ENCODE measurements around the gene ZXDC. TPM values are rescaled to one million over a fixed set of nuclear protein-coding genes. Genes with fewer than 3 reads are reported as not detected.

Gene ZXDC
- total RNA-seq, 1 donor from 2014 or later, result 18.8 TPM

DNA sequence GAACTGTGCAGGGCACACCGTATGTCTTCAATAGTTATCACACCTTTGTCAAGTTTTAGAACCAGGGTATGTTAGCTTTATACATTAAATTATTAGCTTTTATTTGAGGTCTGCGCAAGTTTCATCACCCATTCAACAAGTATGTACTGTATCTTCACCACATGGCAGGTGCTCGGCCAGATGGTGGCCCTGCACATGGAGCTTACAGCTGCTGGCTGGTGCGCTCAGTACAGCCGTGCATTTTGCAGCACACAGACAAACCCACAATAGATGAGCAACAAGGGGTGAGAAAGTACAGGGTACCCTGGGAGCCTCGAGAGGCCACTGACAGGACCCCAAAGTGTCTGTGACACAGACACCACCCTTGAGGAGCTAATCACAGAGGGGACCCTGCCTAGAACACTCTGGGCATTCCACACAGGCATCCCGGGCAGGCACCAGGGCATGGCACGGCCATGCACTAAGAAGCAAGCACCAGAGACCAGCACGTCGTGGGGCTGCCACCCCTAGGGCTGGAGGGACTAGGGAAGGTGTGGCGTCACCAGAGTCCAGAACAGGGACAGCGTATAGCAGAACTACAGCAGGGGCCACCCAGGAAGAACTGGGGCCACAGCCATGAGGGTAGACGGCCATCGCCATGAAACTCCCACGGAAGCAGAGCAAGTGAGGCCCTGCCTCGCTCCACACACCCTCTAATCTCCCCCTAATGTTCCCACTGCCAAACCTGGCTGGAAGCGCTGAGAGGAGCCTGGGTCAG lies 27.4 kb downstream of the ZXDC start:
- Histone ChIP-seq H3K9ac (ENCODE audit: low read depth in 1 of 3, low read length in 3 of 3) (no peak overlapping the region), H3K36me3 (ENCODE audit: control insufficient read depth in 3 of 3, insufficient read depth in 3 of 3, low read length in 3 of 3) (peaks cover 37 to 39% (median 37%) of the 10 kb centered on the region in 3 donors), H3K4me1 (ENCODE audit: control insufficient read depth in 3 of 3, insufficient read depth in 3 of 3, low read length in 3 of 3) (peaks cover 9 to 33% (median 29%) of the 10 kb centered on the region in 3 donors), H3K9me3 (ENCODE audit: control insufficient read depth in 3 of 3, low read length in 3 of 3) (no peaks in the 10 kb centered on the region), H3K27me3 (ENCODE audit: control insufficient read depth in 3 of 3, insufficient read depth in 3 of 3, low read length in 3 of 3) (no peaks in the 10 kb centered on the region), H3K4me3 (ENCODE audit: low read length in 3 of 3) (no peak overlapping the region), H3K27ac (ENCODE audit: low read depth, low read length) (no peak overlapping the region)

DNA sequence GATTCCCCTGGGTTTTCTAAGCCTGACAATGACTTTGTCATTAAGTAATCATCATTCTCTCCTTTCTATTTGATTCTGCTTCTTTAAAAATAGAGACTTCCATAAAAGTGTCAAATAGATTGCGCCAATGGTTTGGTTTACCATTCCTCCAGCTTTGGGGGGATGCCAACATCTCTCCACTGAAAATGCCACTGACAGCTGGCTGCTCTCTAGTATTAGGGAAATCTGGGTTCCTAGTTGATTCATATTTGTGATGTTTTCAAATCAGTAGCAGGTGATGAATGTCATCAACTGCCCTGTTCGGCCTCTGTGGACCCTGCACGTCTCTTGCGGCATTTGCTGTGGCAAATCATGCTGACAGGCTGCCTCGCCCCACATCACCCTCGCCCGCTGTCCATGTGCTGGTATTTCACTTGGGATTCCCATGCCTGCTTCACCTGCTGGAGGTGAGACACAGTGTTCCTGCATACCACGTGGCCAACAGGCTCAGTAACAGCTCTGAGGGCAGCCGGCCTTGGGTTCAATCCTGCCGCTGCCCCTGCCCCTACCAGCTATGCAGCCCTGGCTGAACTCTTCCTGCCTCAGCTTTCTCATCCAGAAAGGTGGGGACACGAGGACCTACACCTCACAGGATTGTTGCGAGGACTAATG lies 28.1 kb downstream of the ZXDC start:
- no peak overlapping the region for H3K27ac ChIP-seq (ENCODE audit: low read depth, low read length)
- H3K27me3 ChIP-seq (ENCODE audit: control insufficient read depth in 3 of 3, insufficient read depth in 3 of 3, low read length in 3 of 3), result no peaks in the 10 kb centered on the region
- peaks cover 9 to 33% (median 29%) of the 10 kb centered on the region in 3 donors for H3K4me1 ChIP-seq (ENCODE audit: control insufficient read depth in 3 of 3, insufficient read depth in 3 of 3, low read length in 3 of 3)
- peaks cover 37 to 39% (median 37%) of the 10 kb centered on the region in 3 donors for H3K36me3 ChIP-seq (ENCODE audit: control insufficient read depth in 3 of 3, insufficient read depth in 3 of 3, low read length in 3 of 3)
- no peak overlapping the region for H3K4me3 ChIP-seq (ENCODE audit: low read length in 3 of 3)
- no peak overlapping the region for H3K9ac ChIP-seq (ENCODE audit: low read depth in 1 of 3, low read length in 3 of 3)
- H3K9me3 ChIP-seq (ENCODE audit: control insufficient read depth in 3 of 3, low read length in 3 of 3), result no peaks in the 10 kb centered on the region

DNA sequence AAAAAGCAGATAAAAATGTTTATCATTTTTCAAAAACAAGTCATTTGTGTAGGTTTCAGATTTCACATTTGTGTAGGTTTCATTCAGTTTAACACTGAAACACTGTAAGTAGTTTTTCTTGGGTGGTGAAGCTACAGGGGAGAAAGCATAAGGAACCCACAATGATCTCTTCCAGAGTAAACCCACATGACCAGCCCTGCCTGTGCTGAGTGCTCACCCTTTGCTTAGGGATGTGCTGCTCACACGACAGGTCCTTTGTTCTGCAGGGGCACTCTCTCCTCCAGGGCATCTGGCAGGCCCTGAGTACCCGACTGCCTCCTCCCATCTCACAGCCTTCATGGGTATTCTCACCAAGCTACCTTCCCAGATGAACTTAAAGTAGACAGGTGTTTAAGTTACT lies 28.9 kb downstream of the ZXDC start:
- peaks cover 12 to 31% (median 25%) of the 10 kb centered on the region in 3 donors for H3K4me1 ChIP-seq (ENCODE audit: control insufficient read depth in 3 of 3, insufficient read depth in 3 of 3, low read length in 3 of 3)
- H3K27ac ChIP-seq (ENCODE audit: low read depth, low read length), result no peak overlapping the region
- H3K27me3 ChIP-seq (ENCODE audit: control insufficient read depth in 3 of 3, insufficient read depth in 3 of 3, low read length in 3 of 3), result no peaks in the 10 kb centered on the region
- no peaks in the 10 kb centered on the region for H3K9me3 ChIP-seq (ENCODE audit: control insufficient read depth in 3 of 3, low read length in 3 of 3)
- H3K36me3 ChIP-seq (ENCODE audit: control insufficient read depth in 3 of 3, insufficient read depth in 3 of 3, low read length in 3 of 3), result peaks cover 31 to 33% (median 33%) of the 10 kb centered on the region in 3 donors
- no peak overlapping the region for H3K9ac ChIP-seq (ENCODE audit: low read depth in 1 of 3, low read length in 3 of 3)
- H3K4me3 ChIP-seq (ENCODE audit: low read length in 3 of 3), result no peak overlapping the region

DNA sequence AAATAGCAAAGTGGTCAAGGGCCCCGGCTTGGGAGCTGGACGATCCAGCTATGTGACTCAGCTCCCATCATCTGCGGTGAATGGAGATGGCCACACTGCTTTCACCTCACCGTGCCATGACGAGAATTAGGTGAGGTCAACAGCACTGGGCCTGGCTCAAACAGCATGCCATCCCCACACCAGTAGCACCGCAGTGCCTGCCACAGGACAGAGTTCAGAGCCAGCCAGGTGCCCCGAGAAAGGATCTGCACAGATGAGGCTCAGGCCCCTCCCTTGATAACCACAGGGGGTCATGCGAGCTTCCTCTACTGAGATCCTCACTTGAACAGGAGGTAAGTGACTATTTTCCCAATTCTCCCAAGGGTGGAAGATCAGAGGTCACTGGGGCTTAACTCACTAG lies 29.4 kb downstream of the ZXDC start:
- H3K36me3 ChIP-seq (ENCODE audit: control insufficient read depth in 3 of 3, insufficient read depth in 3 of 3, low read length in 3 of 3), result peaks cover 27 to 33% (median 30%) of the 10 kb centered on the region in 3 donors
- H3K27ac ChIP-seq (ENCODE audit: low read depth, low read length), result no peak overlapping the region
- peaks cover 15 to 32% (median 30%) of the 10 kb centered on the region in 3 donors for H3K4me1 ChIP-seq (ENCODE audit: control insufficient read depth in 3 of 3, insufficient read depth in 3 of 3, low read length in 3 of 3)
- no peaks in the 10 kb centered on the region for H3K27me3 ChIP-seq (ENCODE audit: control insufficient read depth in 3 of 3, insufficient read depth in 3 of 3, low read length in 3 of 3)
- H3K9ac ChIP-seq (ENCODE audit: low read depth in 1 of 3, low read length in 3 of 3), result peak overlapping the region in 1 of 3 donors; percentile 8
- no peak overlapping the region for H3K4me3 ChIP-seq (ENCODE audit: low read length in 3 of 3)
- no peaks in the 10 kb centered on the region for H3K9me3 ChIP-seq (ENCODE audit: control insufficient read depth in 3 of 3, low read length in 3 of 3)

DNA sequence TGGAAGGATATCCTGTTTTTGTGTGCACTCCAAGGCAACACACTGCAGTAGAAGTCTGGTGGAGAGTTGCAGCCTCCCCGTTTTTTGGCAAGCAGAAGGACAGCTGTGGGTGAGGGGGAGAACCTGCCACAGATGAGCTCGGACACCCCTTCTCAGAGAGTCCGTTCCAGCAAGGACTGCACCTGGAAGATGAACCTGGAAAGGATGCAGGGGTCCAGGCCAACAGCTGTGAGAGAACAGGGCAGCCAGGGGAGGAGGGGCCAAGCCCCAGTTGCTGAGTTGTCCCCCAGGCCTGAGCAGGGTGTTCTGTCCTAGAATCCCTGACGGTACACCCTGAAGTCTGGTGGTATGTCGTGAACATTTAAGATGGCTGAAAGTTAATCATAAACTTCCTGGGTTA lies 30.2 kb downstream of the ZXDC start:
- H3K36me3 ChIP-seq (ENCODE audit: control insufficient read depth in 3 of 3, insufficient read depth in 3 of 3, low read length in 3 of 3), result peaks cover 20 to 31% (median 29%) of the 10 kb centered on the region in 3 donors
- H3K4me1 ChIP-seq (ENCODE audit: control insufficient read depth in 3 of 3, insufficient read depth in 3 of 3, low read length in 3 of 3), result peaks cover 15 to 33% (median 31%) of the 10 kb centered on the region in 3 donors
- no peaks in the 10 kb centered on the region for H3K27me3 ChIP-seq (ENCODE audit: control insufficient read depth in 3 of 3, insufficient read depth in 3 of 3, low read length in 3 of 3)

DNA sequence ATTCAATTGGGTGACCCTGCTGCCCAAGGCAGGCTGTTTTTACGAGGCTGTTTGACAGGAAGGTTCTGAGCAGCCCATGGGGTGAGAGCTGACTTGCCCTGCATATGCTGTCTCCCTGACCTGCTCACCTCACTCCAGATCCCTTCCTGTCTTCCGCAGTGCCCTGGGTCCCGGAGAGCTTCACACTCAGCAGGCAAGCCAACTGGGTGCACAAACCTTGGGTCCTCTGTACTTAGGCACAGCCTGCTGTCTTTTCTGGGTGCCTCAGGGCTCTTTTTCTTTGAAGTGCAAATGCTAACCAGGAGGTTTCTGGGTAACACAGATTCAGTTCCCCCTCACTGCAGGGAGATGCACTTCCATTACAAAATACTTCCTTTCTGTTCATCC lies 32.8 kb downstream of the ZXDC start:
- Histone ChIP-seq H3K4me1 (ENCODE audit: control insufficient read depth in 3 of 3, insufficient read depth in 3 of 3, low read length in 3 of 3) (peaks cover 15 to 25% (median 20%) of the 10 kb centered on the region in 3 donors), H3K27me3 (ENCODE audit: control insufficient read depth in 3 of 3, insufficient read depth in 3 of 3, low read length in 3 of 3) (no peaks in the 10 kb centered on the region), H3K9me3 (ENCODE audit: control insufficient read depth in 3 of 3, low read length in 3 of 3) (no peaks in the 10 kb centered on the region), H3K27ac (ENCODE audit: low read depth, low read length) (no peak overlapping the region), H3K9ac (ENCODE audit: low read depth in 1 of 3, low read length in 3 of 3) (no peak overlapping the region), H3K4me3 (ENCODE audit: low read length in 3 of 3) (no peak overlapping the region), H3K36me3 (ENCODE audit: control insufficient read depth in 3 of 3, insufficient read depth in 3 of 3, low read length in 3 of 3) (peaks cover 23 to 36% (median 31%) of the 10 kb centered on the region in 3 donors)

More for the DNA sequence above, 30.2 kb downstream of the ZXDC start:
- H3K9me3 ChIP-seq (ENCODE audit: control insufficient read depth in 3 of 3, low read length in 3 of 3), result no peaks in the 10 kb centered on the region
- H3K4me3 ChIP-seq (ENCODE audit: low read length in 3 of 3), result no peak overlapping the region
- no peak overlapping the region for H3K9ac ChIP-seq (ENCODE audit: low read depth in 1 of 3, low read length in 3 of 3)
- H3K27ac ChIP-seq (ENCODE audit: low read depth, low read length), result no peak overlapping the region

DNA sequence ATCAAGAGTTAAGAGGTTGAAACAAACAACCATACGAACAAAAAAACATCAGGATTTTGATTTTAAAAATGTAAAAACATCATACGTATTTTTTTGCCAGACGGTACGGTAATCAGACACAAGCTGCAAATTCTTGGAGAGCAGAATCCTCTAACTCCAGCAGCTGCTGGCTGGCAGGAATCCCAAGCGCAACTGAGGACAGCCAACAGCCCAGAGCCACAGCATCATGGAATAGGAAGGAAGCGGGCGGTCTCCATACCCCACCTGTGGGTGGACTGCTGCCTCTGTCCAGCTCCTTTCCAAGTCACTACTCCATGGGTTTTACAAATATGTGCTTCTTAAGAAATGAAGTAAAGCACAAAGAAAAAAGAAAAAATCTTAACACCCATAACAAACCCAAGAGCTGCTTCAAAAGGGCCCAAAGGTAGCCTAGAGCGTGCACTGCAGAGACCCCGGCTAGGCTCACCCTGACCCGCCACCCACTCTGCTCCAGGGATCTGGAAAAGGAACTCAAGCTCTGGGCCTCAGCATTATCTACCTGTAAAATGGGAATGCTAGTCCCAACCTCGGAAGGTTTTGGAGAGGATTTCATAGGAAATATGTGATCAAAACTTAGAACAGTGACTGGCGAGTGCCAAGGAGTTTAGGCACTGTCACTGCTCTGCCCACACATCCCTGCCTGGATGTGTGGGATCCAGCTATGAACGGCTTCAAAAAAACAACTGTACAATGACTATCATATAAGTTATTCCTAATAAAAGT lies 33.4 kb downstream of the ZXDC start:
- H3K4me3 ChIP-seq (ENCODE audit: low read length in 3 of 3), result no peak overlapping the region
- H3K4me1 ChIP-seq (ENCODE audit: control insufficient read depth in 3 of 3, insufficient read depth in 3 of 3, low read length in 3 of 3), result peaks cover 11 to 19% (median 15%) of the 10 kb centered on the region in 3 donors
- no peak overlapping the region for H3K27ac ChIP-seq (ENCODE audit: low read depth, low read length)
- H3K9ac ChIP-seq (ENCODE audit: low read depth in 1 of 3, low read length in 3 of 3), result no peak overlapping the region
- H3K27me3 ChIP-seq (ENCODE audit: control insufficient read depth in 3 of 3, insufficient read depth in 3 of 3, low read length in 3 of 3), result no peaks in the 10 kb centered on the region
- peaks cover 25 to 41% (median 33%) of the 10 kb centered on the region in 3 donors for H3K36me3 ChIP-seq (ENCODE audit: control insufficient read depth in 3 of 3, insufficient read depth in 3 of 3, low read length in 3 of 3)
- no peaks in the 10 kb centered on the region for H3K9me3 ChIP-seq (ENCODE audit: control insufficient read depth in 3 of 3, low read length in 3 of 3)

DNA sequence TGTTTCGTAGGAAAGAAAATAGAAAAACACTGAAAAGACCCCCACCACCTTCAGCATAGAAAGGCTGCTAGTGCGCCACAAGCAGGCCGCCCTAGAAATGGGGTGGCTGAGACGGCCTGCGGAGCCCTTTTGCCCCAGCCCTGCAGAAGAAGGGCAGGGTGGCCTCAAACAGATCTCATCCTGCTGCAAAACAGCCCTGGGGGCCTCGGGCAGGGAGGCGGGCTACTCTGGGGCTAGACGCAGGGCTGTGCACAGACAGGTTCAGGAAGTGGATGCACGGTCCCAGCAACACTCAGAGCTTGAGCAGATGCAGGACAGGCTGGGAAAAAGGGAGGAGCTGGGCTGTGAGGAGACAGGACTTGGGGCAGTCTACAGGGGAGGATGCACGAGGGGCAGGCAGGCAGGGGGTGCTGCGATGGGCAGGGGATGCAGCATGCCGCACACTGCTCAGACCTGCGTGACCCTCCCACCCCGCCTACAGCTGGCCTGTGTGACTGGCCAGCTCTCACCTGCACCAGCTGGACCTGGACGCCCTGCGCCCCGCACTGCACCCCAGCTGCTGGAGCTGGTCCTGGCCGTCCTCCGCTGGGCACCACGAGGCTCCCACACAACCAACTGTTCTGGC lies 34.3 kb downstream of the ZXDC start:
- Histone ChIP-seq H3K9me3 (ENCODE audit: control insufficient read depth in 3 of 3, low read length in 3 of 3) (no peaks in the 10 kb centered on the region), H3K27me3 (ENCODE audit: control insufficient read depth in 3 of 3, insufficient read depth in 3 of 3, low read length in 3 of 3) (no peaks in the 10 kb centered on the region), H3K36me3 (ENCODE audit: control insufficient read depth in 3 of 3, insufficient read depth in 3 of 3, low read length in 3 of 3) (peaks cover 31 to 49% (median 41%) of the 10 kb centered on the region in 3 donors), H3K4me1 (ENCODE audit: control insufficient read depth in 3 of 3, insufficient read depth in 3 of 3, low read length in 3 of 3) (peaks cover 11 to 21% (median 18%) of the 10 kb centered on the region in 3 donors), H3K27ac (ENCODE audit: low read depth, low read length) (no peak overlapping the region), H3K9ac (ENCODE audit: low read depth in 1 of 3, low read length in 3 of 3) (no peak overlapping the region), H3K4me3 (ENCODE audit: low read length in 3 of 3) (no peak overlapping the region)

DNA sequence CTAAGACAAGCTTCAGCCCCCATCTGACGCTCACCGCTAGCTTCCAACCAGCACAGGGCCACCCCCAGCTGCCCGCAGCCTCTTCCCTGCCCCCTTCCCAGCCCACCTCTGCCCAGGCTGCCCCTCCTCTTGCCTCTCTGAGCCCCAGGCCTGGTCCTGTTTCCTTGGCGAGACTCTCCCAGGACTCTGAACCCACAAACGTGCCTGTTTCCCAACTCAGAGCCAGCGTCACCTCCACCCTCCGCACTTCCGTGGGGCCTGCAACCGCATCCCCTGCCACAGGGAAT lies 35.0 kb downstream of the ZXDC start:
- H3K36me3 ChIP-seq (ENCODE audit: control insufficient read depth in 3 of 3, insufficient read depth in 3 of 3, low read length in 3 of 3), result peaks cover 33 to 50% (median 48%) of the 10 kb centered on the region in 3 donors
- no peak overlapping the region for H3K9ac ChIP-seq (ENCODE audit: low read depth in 1 of 3, low read length in 3 of 3)
- no peaks in the 10 kb centered on the region for H3K27me3 ChIP-seq (ENCODE audit: control insufficient read depth in 3 of 3, insufficient read depth in 3 of 3, low read length in 3 of 3)
- no peak overlapping the region for H3K4me3 ChIP-seq (ENCODE audit: low read length in 3 of 3)
- no peaks in the 10 kb centered on the region for H3K9me3 ChIP-seq (ENCODE audit: control insufficient read depth in 3 of 3, low read length in 3 of 3)
- peaks cover 11 to 19% (median 18%) of the 10 kb centered on the region in 3 donors for H3K4me1 ChIP-seq (ENCODE audit: control insufficient read depth in 3 of 3, insufficient read depth in 3 of 3, low read length in 3 of 3)
- no peak overlapping the region for H3K27ac ChIP-seq (ENCODE audit: low read depth, low read length)
